ENCODE data around the gene PLEKHA5. TPM values are rescaled to one million over a fixed set of nuclear protein-coding genes. Genes with fewer than 3 reads are reported as not detected.

PLEKHA5 gene
- total RNA-seq, 1 donor from 2014 or later = 49.1 TPM

GRCh38 chr12:19130224-19131024, 891 bp downstream of the PLEKHA5 start:
- peak; percentile 41 for DNase-seq

DNA sequence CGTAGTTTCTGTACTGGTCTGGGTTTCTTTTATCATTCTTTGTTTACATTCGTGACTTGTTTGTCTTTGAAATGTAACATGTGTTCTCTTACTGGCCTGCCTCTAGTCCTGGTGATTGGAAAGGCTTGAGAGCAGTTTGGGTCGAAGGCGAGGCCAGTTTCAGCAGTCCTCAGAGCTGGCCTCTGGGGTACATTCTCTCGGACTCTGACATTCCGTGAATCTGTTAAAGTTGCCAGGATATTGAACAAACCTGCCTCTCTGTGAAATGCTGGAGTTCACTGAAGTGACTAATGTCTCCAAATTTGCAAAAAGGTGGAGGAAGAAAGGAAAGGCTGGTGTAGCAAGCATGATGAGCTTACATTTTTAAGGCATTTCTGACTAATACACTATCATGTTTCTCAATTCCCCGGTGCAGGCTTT, 1.5 kb downstream of the PLEKHA5 start:
- peak; percentile 41 for DNase-seq

DNA sequence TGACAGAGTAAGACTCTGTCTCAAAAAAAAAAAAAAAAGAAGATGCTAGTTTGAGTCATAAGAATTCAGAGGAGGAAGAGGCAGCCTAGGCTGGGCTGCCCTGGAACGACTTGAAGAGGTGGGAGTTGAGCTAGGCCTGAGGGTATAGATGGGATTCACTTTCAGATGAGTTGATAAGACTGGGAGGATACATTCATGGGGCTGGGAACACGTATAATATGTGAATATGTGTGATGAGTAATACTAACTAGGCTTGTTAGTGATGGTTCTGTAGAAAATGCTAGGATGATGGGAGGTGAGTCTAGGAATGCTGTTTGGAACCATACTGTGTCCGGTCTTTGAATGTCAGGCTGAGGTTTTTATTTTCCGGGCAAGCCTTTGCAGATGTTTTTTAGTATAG, 9.0 kb downstream of the PLEKHA5 start:
- DNase-seq = no peak

GRCh38 chr12:19138956-19139355, 9.4 kb downstream of the PLEKHA5 start:
- no peak for DNase-seq

DNA sequence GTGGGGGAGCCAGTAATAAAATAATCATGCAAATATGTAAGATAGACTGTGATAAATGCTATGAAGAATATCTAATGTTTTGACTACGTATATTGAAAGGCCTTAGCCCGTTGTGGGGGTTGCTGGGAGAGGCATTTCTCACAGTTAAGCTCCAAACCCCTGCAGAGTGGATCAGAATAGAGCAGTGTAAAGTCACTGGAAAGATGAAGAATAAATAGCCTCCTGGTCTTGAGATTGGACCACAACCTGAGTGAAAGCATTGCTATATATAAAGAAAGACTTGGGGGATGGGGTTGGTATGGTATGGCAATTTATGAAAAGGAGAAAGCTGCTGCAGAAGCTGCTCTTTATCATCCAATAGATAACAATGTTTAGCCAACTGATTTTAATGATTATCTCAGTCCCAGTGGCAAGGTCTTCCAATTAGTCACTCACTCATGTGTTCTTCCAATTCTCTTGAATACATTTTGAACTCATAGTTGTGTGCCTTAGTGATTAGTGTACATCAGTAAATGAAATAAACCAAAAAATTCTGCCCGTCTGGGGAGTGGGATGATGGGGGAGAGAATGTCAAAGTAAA, 10.2 kb downstream of the PLEKHA5 start:
- no peak for DNase-seq

DNA sequence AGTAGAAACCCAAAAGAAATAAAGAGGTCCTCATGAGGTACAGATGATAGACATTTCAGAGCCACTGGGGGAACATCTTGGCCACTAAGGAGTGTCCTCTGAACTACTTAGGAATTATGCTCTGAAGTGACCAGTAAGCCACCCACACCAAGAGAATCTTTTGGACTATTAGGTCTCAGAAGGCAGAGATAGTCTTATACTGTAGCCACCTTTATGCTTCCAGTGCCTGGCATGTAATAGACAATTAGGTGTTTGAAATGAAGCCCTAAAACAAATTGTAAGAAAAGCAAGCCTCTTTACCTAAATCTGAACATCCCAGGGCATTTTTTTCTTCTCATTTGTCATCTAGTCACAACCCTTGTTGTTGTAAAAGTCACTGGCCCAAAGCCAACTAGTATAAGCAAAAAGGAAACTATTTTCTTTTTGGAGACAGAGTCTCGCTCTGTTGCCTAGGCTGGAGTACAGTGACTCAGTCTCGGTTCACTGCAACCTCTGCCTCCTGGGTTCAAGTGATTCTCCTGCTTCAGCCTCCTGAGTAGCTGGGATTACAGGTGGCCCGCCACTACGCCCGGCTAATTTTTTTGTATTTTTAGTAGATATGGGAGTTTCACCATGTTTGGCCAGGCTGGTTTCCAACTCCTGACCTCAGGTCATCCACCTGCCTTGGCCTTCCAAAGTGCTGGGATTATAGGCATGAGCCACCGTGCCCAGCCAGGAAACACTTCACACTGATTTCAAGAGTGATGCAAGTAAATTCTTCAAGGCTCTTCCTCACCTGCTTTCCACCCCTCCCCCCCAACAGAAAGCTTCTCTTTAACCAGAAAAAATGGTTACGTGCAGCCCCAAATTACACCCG, 11.1 kb downstream of the PLEKHA5 start:
- DNase-seq = no peak

GRCh38 chr12:19142499-19142898, 13.0 kb downstream of the PLEKHA5 start:
- DNase-seq = no peak

DNA sequence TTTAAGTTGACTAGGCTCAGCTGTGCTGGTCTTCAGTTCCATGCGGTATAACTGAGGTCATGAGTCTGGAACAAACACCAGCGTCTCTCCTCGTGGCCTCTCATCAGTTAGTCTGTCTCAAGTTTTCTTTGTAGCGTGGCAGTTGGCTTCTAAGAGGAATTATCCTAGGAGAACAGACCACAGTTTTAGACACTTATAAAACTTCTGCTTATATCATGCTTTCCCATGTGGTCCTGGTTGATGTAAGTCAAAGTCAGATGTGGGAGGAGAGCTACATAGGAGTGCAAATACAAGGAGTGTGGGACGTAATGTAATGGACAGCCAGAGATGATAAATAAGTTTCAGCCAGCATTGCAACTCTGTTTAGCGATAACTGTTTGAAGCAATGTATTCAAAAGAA, 14.8 kb downstream of the PLEKHA5 start:
- DNase-seq = no peak

DNA sequence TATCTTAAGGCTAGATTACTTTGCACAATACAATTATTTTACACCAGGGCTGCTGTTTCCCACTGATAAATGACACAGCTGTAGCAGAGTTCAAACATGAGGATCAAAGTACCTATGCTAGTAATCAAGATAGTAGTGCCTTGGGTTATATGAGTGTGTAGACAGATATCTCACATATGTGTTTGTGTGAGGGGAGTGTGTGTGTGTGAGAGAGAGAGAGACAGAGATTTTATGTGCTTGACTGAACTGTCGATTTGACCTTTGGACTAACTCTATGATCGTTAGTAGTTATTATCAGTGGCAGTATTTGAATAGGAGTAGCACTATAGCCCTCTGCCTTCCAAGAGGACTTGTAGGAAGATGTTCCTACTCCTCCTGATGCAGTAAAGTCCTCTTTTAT, 15.5 kb downstream of the PLEKHA5 start:
- DNase-seq = no peak

- DNase-seq = no peak
These were observed 19.3 kb downstream of the PLEKHA5 start for GRCh38 chr12:19148860-19149259.

GRCh38 chr12:19150273-19150900, 20.9 kb downstream of the PLEKHA5 start:
- no peak for DNase-seq

- no peak for DNase-seq
These were observed 21.8 kb downstream of the PLEKHA5 start for GRCh38 chr12:19151298-19151697.

DNA sequence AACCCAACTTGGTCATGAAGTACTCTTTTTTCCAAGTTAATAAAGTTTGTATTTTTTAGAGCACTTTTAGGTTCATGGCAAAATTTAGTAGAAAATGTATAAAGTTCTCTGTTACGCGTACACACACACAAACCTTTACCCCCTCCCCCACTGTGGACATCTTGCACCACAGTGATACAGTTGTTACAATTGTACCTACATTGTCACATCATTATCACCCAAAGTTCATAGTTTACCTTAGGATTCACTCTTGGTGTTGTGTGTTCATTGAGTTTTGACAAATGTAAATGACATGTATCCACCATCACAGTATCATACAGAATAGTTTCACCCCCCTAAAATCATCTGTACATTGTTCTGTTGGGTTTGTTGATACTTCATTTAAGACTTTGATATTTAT, 23.9 kb downstream of the PLEKHA5 start:
- DNase-seq = no peak

DNA sequence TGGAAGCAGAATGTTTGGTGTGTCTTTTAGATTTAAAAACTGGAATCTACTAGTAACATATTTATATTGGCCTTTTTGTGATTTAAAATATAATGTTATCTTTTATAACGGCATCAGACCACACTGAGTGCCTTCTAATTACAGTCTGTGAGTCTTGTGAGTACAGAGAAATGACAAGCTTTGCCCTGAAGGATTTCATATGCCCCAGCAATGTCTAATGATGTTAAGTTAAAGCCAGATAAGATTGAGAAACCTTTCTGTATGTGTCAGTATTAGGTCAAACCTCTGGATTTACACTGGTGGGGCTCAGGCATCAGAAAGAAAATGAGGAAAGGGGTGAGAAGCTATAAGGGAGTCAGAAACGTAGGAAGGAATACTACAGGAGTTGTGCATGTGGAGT, 25.2 kb downstream of the PLEKHA5 start:
- DNase-seq = no peak

GRCh38 chr12:19155981-19156734, 26.6 kb downstream of the PLEKHA5 start:
- DNase-seq = no peak

- DNase-seq = no peak
These were observed 29.4 kb downstream of the PLEKHA5 start for GRCh38 chr12:19158923-19159322.

DNA sequence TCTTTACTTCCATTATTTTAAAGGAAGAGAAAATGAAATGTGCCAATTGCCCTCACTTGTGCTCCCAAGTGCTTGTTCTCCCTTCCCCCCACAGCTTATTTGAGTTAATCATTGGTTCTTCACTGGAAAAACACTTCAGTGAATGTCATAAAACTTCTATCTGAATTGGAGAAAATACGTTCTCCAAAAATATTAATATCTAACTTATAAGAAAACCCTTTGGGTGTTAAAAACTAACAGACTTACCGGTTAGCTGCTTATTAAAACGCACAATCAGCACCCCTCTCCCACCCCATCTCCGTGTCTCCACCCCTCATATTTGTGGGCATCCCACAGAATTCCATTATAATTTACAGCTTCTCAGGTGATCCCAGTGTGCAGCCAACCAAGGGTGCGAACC, 31.7 kb downstream of the PLEKHA5 start:
- DNase-seq = no peak

DNA sequence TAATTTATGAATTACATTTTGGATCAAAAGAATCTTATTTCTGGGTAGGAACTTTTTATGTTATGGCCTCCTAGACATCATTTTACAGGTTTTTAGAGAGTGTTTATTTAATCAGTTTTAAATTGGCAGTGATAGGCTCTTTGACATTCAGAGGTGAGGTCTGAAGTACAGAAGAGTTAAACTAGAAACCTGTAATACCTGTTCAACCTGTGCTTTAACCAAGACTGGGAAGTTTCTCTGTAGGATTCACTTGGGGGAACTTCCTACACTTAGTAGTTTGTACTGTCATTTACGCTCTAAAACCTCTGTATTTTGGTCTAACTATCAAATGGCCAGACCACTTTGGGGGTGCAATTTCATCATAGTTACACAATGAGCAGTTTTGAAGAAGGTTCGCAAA, 35.9 kb downstream of the PLEKHA5 start:
- peak; percentile 8 for DNase-seq

DNA sequence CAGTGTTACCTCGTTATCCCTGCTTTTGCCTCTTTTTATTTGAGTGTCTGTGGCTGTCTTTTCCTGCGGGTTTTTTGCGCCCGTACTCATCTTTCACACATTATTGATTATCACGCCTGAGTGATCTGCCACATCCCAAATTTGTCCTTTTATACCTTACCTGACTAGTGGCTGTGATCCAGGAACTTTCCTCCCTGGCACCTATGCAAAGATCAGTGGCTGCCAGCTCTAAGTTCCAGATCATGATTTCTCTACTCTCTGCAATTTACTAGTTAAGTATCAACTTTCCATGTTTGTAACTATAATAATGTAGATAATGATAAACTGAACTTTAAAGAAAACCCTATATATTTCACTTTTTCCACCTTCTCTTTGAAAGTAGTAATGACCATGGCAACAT, 36.9 kb downstream of the PLEKHA5 start:
- no peak for DNase-seq

DNA sequence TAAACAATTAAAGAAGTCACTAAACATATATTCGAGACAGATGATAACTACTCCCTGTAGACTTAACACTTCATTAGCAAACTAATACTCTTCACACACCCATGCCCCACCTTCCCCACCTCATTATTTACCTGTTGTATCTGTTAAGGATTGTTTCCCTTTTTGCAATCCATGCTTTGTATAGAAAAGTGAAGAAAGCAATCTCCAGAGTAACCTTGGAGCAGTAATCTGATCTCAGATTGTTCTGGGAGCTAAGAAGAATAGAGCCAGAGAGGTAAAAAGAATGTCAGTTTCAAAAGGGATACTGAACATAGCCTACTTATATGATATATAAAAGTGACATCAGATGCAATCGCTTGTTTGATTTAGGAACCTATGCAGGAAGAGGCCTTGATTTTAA, 37.4 kb downstream of the PLEKHA5 start:
- no peak for DNase-seq

- DNase-seq = no peak
These were observed 38.2 kb downstream of the PLEKHA5 start for GRCh38 chr12:19167708-19168107.

- no peak for DNase-seq
These were observed 39.1 kb downstream of the PLEKHA5 start for GRCh38 chr12:19168644-19169043.

All from skin of body (tissue), 2 donors.